ENCODE results near the gene FSTL4.

FSTL4 gene

GRCh38 chr5:133474851-133475590, 137.3 kb downstream of the FSTL4 start:
- no peak for DNase-seq

- DNase-seq = no peak
These were observed 139.1 kb downstream of the FSTL4 start for GRCh38 chr5:133473291-133473690.

GRCh38 chr5:133472829-133473228, 139.5 kb downstream of the FSTL4 start:
- no peak for DNase-seq

- DNase-seq = no peak
These were observed 140.6 kb downstream of the FSTL4 start for GRCh38 chr5:133471699-133472098.

GRCh38 chr5:133470841-133471240, 141.5 kb downstream of the FSTL4 start:
- DNase-seq = no peak

GRCh38 chr5:133469846-133470245, 142.5 kb downstream of the FSTL4 start:
- DNase-seq = no peak

GRCh38 chr5:133469252-133469651, 143.1 kb downstream of the FSTL4 start:
- no peak for DNase-seq

- no peak for DNase-seq
These were observed 143.7 kb downstream of the FSTL4 start for GRCh38 chr5:133468596-133468995.

GRCh38 chr5:133467826-133468463, 144.4 kb downstream of the FSTL4 start:
- DNase-seq = no peak

- DNase-seq = no peak
These were observed 145.0 kb downstream of the FSTL4 start for GRCh38 chr5:133467335-133467779.

GRCh38 chr5:133466556-133467334, 145.6 kb downstream of the FSTL4 start:
- no peak for DNase-seq

- no peak for DNase-seq
These were observed 148.3 kb downstream of the FSTL4 start for GRCh38 chr5:133464013-133464412.

- no peak for DNase-seq
These were observed 150.4 kb downstream of the FSTL4 start for GRCh38 chr5:133461796-133462516.

- no peak for DNase-seq
These were observed 152.1 kb downstream of the FSTL4 start for GRCh38 chr5:133460172-133460758.

- DNase-seq = no peak
These were observed 152.7 kb downstream of the FSTL4 start for GRCh38 chr5:133459474-133460160.

GRCh38 chr5:133458435-133458834, 153.9 kb downstream of the FSTL4 start:
- DNase-seq = no peak

- DNase-seq = no peak
These were observed 154.6 kb downstream of the FSTL4 start for GRCh38 chr5:133457439-133458355.

GRCh38 chr5:133456933-133457402, 155.4 kb downstream of the FSTL4 start:
- no peak for DNase-seq

- DNase-seq = no peak
These were observed 156.7 kb downstream of the FSTL4 start for GRCh38 chr5:133455676-133456075.

GRCh38 chr5:133454442-133454841, 157.9 kb downstream of the FSTL4 start:
- no peak for DNase-seq

- DNase-seq = no peak
These were observed 158.5 kb downstream of the FSTL4 start for GRCh38 chr5:133453831-133454230.
